GM11168 (cell line): ENCODE measurements around the gene HYOU1.
"Not testable (repeated sequence)": the region's sequence is repeated elsewhere in the genome, so short reads cannot be mapped to it uniquely, and the experiment has no call there.

ENCODE experiments used
- in situ Hi-C: fragments of 300-500 bp; cut with MboI; formaldehyde crosslinking; loops from one replicate; pipeline ENCODE4 v1.12.0; 2022; ENCODE audit warnings: low sequenced_read_pairs; ENCODE audit not compliant: unreplicated experiment

Gene HYOU1

DNA sequence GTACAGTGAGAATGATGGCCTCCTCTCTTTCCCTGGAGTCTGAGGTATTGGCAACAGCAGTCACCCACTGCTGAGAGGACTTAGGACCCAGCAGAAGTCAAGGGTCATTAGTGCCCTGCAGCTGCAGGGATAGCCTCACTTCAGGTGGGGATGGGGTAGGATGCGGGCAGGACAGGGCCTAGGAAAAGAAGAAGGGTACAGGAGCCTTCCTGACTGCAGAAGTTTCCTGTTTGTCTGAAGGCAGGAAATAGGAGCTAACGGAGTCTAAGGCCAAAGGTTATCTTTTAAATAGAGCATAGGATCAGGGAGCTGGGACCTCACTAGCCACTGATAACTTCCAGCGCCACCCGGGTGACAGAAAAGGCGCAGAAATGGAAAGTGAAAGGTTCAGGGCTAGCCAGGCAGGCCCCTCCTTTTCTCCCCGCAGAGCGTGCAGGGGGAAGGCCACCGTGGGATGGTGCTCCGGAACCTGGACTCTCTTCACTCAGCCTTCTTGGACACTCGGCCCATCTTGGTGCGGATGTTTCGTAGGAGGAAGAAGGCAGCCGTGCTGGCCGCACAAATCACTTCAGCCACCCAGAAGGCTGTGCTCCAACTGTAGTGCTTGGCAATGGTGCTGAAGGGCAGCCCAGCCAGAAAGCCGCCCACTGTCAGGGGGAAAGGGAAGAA is 32.4 kb downstream of the HYOU1 start:
- in situ Hi-C loops, result no loop called here

DNA sequence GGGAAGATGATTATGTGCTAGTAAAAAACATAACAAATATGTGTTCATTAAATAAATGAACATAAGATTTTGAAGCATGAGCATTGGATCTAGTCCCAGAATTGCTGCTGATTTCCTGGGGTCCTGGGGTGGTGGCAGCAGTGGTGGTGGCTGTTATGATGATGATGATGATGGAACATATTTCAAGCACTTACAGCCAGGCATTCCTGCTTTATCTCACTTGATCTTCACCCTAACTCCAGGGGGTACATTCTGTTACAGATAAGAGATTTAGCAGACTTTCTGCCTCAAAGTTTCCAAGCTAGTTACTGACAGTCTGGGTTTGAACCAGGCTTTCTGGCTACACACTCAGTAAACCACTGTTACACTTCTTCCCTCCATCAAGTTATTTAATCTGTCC is 33.3 kb downstream of the HYOU1 start:
- in situ Hi-C loops, result no loop called here

DNA sequence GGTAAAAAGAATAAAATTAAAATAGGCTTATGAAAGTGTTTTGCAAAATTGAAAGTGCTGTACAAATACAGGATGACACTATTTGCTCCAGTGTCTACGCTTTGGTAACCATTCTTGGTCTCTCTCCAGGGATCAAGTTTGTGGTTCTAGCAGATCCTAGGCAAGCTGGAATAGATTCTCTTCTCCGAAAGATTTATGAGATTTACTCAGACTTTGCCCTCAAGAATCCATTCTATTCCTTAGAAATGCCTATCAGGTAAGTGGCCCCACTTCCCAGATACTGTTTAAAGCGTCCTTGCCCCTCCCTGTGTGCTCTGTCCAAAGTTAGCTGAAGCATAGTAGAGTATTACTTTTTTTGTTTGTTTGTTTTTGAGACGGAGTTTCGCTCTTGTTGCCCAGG is 35.4 kb downstream of the HYOU1 start:
- in situ Hi-C loops, result no loop called here

DNA sequence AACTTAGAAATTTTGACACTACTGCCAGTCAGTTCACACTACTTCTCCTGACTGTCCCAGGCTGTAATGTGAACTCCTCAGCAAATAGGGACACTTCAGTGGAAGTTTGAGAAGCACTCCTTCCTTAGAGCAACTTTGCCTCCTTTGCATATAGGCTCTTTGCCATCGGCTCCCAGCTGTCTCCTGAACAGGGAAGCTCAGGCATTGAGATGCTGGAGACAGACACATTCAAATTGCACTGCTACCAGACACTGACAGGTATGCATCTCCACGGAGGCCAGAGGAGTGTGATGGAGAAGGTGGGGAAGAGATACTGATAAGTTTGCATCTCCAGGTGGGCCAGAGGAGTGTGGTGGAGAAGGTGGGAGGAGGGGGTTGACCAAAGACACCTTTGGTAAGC is 37.0 kb downstream of the HYOU1 start:
- in situ Hi-C loops, result no loop called here

DNA sequence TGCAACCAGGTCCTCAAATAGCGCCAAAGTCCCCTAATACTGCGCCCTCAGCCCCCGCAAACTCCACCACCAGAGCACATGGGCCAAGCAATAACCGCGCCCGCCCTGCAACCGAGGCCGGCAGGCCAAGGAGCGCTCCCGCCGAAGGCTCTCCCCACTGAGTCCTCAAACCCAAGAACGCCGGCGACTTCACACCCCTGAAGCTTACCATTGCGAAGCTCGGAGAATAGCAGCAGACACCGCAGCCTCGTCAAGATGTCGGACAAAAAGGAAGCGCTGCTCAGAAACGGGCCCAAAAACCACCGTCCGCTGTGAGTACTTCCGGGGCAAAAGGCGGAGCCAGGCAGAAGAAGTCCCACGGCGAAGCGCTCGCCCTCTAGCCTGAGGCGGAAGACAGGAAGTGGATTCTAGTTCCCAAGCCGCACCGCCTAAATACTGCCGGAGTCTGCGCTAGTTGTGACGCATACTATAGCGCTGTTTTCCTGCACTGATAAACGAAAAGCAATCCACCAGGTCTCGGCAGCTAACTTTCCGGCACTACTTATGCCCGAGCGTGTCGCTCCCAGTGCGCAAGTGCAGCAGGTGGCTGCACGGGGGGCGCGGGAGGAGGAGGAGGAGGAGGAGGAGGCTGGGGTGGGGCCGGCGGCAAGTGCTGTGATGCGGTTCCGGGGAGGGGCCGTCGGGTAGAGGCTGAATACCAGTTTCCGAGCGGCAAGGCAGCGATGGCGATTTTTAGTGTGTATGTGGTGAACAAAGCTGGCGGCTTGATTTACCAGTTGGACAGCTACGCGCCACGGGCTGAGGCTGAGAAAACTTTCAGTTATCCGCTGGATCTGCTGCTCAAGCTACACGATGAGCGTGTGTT is 38.7 kb downstream of the HYOU1 start, which contains the start of the genes RPS25 and TRAPPC4:
TSS of gene RPS25 (minus strand) at position 270 of the 865 bp plus-strand sequence. CDS start at position 211, 59 bp downstream.
TSS of gene TRAPPC4 (plus strand) at position 693 of the 865 bp plus-strand sequence. CDS start at position 723, 30 bp downstream.
- in situ Hi-C loops, result no loop called here

DNA sequence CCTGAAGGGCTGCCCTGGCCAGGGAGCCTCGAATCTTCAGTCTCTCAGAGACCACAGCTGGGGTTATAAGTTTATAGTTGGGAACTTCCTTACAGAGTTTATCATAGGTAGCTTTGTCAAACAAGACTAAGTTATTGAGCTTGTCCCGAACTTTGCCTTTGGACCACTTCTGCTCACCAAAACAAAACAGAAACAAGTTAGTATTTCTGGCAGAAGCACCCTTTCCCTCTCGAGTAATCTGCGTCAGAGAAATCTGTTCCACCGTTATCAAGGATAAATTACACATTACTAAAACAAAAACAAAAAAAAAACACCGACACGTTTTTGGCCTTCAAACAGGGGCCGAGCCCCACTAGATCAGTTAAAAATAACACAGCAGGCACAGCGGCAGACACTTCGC is 39.6 kb downstream of the HYOU1 start:
- in situ Hi-C loops, result not testable (repeated sequence)

DNA sequence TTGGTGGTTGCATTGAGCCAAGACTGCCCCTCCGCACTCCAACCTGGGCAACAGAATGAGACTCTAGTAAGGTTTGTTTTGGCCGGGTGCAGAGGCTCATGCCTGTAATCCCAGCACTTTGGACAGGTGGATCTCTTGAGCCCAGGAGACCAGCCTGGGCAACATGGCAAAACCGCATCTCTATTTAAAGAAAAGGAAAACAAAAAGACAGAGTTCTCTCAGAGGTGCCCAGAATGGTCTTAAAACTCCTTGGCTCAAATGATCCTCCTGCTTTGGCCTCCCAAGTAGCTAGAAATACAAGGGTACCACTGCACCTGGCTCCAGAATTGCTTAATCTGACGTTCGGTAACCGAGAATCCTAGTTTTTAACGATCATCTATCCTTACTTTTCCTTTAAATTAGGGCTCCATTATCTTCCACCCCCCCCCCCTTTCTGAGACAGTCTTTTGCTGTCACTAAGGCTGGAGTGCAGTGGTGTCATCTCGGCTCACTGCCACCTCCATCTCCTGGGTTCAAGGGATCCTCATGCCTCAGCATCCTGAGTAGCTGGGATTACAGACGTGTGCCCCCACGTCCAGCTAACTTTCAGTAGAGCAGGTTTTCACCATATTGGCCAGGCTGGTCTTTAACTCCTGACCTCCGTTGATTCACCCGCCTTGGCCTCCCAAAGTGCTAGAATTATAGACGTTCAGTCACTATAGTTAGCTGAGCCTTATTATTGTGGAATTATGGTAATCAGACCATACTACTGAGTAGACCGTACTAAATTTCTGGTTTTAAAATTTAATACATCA is 40.6 kb downstream of the HYOU1 start:
- in situ Hi-C loops, result no loop called here

DNA sequence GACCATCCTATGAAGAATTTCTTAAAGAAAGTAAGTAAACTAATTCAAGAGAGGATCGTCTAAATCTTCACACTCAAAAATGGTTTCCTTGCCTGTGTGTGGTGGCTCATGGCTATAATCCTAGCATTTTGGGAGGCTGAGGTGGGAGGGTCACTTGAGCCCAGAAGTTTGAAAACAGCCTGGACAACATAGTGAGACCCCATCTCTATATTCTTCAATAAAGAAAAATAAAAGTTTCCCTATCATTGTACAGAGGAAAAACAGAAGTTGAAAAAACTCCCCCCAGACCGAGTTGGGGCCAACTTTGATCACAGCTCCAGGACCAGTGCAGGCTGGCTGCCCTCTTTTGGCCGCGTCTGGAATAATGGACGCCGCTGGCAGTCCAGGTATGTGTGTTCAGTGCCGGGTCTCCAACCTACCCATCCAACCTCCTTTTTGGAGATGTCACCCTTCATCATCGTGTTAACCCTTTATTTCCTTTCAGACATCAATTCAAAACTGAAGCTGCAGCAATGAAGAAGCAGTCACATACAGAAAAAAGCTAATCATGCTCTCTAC is 41.9 kb downstream of the HYOU1 start:
- in situ Hi-C loops, result no loop called here

DNA sequence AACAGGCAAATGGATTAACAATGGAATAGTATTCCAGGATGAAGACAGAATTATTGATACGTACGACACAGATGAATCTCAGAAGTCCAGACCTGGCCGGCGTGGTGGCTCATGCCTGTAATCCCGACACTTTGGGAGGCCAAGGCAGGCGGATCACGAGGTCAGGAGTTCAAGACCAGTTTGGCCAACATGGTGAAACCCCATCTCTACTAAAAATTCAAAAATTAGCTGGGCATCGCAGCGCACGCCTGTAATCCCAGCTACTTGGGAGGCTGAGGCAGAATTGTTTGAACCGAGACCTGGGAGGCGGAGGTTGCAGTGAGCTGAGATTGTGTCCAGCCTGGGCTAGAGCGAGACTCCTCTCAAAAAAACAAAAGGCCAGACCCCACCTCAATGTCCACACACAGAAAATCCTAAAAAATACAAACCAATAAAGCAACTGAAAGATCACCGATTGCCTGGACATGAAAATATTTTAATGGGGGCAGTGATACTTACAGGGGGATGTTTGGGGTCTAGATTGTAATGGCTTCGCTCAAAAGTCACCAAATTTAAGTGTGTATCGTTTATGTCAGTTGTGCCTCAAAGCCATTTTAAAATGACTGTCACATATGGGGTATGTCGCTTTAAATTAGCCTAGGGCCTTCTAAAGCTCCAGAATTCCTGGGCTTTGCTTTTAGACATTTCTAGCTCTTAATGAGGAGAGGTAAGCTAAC is 42.6 kb downstream of the HYOU1 start:
- in situ Hi-C loops, result no loop called here

DNA sequence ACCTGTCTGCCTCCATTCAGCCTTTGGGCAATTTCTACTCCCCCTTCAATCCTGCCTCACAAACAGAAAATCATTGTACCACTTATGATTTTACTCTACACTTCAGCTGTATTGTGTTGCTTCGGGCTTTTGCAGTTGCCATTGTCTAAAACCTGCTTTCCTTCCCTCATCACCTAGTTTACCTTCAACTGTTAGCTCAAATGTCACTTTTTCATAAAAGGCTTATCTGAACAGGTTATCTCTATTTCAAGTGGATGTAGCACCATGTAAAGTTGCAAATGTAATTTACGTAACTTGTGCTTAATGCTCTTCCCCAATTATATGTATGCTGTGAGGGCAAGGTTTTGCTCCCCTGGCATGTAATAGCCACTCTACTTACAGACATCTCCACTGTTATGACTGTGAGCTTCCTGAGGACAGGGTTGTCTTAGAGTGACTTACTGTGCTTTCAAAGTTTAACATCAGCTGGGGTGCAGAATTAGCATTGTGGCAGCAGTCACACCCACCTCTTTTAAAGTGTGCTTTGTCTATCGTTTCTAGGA is 44.3 kb downstream of the HYOU1 start:
- in situ Hi-C loops, result no loop called here

DNA sequence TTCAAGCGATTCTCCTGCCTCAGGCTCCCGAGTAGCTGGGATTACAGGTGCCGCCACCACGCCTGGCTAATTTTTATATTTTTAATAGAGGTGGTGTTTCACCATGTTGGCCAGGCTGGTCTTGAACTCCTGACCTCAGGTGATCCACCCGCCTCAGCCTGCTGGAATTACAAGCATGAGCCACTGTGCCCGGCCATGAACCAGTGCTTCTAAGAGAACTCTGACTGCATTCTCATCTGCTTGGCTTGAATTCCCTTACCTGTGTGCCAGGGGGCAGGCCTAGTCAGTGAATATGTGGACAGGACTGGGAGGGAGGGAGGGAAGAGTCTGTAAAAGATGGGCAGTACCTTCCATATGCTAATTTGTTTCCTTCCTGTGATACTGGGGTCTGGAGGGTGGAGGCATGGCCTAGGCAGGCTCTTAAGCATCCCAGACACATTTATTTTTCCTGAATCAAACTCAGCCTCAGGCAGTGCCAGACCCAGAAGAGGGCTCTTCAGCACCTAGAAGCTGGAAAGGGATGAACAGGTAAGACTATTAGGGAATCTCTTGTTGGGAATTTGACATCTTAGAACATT is 45.4 kb downstream of the HYOU1 start:
- in situ Hi-C loops, result no loop called here

DNA sequence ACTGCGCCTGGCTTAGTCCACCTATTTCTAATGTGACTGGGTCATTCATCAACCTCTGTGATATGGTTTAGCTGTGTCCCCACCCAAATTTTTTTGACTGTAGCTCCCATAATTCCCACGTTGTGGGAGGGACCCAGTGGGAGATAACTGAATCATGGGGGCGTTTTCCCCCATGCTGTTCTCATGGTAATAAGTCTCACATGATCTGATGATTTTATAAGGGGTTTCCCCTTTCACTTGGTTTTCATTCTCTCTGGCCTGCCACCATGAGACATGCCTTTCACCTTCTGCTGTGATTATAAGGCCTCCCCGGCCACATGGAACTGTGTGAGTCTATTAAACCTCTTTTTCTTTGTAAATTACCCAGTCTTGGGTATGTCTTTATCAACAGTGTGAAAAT is 50.3 kb downstream of the HYOU1 start:
- in situ Hi-C loops, result no loop called here

DNA sequence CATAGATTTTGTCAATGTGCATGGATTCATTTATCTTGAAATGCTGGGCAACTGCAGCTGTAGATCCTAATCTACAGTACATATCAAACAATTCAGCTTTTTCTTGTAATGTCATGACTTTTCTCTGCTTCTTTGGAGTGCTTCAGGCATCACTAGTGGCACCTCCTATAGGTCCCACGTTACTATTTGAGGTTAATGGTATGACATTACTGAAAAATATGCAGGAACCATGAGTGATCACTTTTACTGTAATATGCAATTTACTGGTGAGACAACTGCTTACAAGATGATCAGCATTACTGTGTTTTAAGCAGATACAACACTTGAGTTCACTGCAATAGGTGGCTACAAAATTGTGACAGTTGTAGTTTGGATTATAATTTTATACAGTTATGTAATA is 56.1 kb downstream of the HYOU1 start:
- in situ Hi-C loops, result no loop called here

DNA sequence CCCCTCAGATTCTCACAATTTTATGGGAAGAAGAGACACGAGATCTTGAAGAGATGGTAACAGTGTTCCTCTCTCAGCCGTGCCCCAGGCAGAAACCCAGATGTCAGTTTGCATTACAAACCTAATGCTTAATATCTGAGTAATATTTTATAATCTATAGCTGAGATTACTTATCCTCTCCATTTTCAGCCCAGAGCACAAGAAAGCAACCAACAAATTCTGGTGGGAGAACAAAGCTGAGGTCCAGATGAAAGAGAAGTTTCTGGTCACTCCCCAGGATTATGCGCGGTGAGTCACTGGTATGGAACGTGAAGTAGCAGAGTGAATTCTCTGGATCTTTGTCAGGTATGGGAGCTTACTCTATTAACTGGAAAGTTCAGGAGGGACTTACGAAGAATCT is 58.2 kb downstream of the HYOU1 start:
- in situ Hi-C loops, result no loop called here

DNA sequence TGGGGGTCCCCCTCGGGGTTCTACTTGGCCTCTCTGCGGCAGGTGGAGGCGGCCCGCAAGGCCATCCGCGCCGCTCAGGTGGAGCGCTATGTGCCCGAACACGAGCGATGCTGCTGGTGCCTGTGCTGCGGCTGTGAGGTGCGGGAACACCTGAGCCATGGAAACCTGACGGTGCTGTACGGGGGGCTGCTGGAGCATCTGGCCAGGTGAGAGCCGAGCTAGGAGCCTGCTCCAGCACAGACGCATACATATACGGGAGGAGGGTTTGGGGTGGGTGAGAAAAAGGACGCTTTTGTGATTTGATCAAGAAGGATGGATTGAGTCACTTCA is 58.7 kb downstream of the HYOU1 start:
- in situ Hi-C loops, result no loop called here

DNA sequence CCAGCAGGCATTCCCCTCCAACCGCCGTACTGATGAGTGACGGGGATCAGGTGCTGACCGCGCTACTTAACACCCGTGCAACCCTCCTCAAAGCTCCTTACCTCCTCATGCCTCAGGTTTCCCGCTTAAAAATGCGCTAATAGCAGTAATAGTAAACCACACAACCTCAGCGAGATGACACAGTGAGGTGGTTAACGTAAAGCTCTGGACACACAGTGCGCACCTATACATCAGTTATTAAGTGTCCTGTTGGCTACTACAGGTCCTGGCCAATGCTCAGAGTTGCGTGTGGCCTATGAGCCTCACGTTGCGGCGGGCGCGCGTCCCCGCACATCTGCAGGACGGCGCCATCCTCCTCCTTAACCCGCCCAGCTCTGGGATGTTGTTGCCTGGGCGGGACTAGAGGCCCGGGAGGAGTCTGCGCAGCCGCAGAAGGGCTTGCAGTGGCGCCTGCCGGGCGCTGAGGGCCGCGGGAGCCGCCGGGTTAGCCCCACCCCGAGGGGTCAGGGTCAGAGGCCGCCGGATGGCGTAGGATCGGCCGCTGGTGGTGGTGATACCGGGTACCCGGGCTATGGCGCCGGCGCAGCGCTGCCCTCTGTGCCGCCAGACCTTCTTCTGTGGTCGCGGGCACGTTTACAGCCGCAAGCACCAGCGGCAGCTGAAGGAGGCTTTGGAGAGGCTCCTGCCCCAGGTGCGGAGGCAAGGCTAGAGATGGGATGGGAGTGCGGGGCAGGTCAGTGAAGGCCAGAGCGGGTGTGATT is 59.2 kb downstream of the HYOU1 start, which contains the start of gene CENATAC:
TSS of gene CENATAC (plus strand) at position 512 of the 761 bp plus-strand sequence. CDS start at position 572, 60 bp downstream.
- in situ Hi-C loops, result no loop called here

DNA sequence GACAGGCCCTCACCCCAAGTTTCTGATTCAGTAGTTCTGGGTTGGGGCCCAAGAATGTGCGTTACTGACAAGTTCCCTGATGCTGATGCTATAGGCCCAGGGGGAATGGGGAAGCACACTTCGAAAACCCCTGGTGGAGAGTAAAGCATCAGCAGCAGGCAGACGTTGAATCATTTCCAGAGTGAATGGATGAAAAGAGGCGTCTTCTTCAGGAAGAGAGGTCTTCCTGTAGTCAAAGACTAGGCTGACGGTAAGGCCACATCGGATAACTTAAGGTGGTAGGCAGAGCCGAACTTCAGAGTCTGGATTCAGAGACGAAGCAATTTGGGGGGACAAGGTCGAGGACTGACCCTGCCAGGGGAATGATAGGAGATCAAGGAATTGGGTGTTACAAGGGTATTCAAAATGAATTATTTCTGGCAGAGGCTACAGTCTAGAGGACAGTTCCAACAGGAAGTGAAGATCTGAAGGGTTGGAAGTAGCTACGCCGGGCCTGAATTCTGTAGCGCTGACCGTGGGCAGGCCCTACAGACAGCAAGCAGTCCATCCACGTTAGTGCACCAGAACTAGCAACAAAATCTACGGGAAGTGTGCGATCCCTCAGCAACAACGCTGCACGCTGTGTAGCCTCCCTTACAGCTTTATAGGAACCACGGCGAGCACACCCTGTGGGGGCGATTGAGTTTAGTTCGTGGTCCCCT is 59.9 kb downstream of the HYOU1 start:
- in situ Hi-C loops, result no loop called here
